Activated effector memory CD4-positive, alpha-beta T cell treated with anti-CD3 and anti-CD28 coated beads, Interleukin-2, amount 50 U/mL, for 16 hours (primary cell): Measurements from ENCODE around the gene INPP5F.
"Not testable (repeated sequence)": the region's sequence is repeated elsewhere in the genome, so short reads cannot be mapped to it uniquely, and the experiment has no call there.

Experiments
- DNase-seq: peaks from one replicate; pipeline ENCODE4 v3.0.0-alpha.2; 2020

The INPP5F gene

DNA sequence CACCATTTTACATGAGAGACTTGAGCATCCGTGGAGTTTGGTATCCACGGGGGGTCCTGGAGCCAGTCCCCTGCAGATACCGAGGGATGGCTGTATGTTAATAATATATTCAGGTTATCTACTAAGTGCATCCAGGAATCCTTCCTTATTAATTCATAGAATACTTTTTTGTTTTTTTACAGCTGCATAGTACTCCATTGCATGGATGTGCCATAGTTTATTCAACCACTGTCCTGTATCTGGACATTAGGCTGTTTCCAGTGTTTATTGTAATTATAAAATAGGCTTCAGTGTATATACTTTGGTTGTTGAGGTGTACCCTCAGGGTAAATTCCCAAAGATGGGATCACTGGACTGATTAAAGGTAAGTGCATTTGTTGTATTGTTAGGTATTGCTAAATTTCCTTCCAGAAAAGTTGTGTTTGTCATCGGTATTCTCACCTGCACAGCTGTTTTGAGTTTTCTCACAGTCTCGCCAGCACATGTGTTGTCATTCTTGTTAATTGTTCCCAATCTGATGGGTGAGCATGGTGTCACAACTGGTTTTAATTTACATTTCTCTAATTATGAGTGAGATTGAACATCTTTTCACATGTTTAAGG lies 55.1 kb downstream of the INPP5F start:
- no peak for DNase-seq

DNA sequence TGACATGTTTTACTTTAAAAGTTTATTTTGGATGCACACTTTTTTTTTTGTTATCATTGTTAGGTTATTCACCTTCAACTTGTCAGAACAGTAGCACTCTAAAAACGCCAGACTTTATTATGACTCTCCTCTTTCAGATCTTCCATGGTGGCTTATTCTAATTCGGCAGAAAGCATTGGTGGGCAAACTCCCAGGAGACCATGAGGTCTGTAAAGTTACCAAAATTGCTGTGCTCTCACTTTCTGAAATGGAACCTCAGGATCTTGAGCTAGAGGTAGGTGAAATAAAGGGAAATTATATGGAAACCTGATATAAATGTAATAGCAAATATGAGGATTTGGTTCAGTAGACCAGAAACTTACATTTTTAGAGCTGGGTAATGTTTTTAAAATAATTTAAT lies 55.6 kb downstream of the INPP5F start:
- DNase-seq, result no peak

GRCh38 chr10:119782981-119783664 lies 57.3 kb downstream of the INPP5F start:
- no peak for DNase-seq

DNA sequence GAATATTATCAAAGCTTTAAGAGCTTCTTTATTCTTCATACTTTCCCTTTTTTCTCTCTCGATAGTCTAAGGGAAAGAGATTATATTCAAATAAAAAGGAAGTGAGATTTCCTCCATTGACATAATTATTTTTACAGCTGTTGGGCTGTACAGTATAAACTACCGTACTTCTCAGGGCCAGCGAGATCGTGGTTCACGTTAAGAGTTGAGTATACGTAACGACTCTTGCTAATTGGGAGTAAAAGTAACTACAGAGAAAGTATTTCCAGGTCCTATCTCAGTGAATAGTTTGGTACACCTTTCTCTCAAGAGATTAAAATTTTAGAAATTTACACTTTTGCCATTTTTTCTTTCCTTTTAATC lies 57.8 kb downstream of the INPP5F start:
- no peak for DNase-seq

GRCh38 chr10:119784340-119785067 lies 58.7 kb downstream of the INPP5F start:
- no peak for DNase-seq

DNA sequence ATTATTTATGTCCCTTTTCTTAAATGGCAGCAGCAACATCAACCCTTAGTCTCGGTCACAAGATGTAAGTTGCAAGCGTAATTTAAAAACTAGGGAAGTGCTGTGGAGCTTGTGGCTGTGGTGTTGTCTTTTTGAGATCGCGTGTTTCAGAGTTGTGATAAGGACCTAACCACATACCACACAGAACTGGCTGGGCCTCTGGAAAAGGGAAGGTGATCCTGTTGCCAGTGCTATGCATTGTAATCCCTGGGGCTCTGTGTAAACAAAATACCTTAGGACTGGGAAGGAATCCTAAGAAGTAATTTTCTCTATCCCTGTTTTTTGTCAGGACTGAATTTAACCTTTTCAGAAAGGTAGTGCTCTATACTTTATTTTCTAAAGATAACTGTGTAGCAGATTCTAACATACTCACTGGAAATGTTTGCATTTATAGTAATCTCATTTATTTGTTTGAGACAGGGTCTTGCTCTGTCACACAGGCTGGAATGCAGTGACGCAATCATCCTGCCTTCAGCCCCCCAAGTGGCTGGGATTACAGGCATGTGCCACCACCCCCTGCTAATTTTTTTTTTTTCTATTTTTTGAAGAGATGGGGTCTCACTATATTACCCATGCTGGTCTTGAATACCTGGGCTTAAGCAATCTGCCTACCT lies 60.4 kb downstream of the INPP5F start:
- DNase-seq, result no peak

DNA sequence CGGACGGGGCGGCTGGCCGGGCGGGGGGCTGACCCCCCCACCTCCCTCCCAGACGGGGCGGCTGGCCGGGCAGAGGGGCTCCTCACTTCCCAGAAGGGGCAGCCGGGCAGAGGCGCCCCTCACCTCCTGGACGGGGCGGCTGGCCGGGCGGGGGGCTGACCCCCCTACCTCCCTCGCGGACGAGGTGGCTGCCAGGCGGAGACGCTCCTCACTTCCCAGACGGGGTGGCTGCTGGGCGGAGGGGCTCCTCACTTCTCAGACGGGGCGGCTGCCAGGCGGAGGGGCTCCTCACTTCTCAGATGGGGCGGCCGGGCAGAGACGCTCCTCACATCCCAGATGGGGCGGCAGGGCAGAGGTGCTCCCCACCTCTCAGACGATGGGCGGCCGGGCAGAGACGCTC lies 69.3 kb downstream of the INPP5F start:
- DNase-seq, result not testable (repeated sequence)

GRCh38 chr10:119796039-119796438 lies 70.2 kb downstream of the INPP5F start:
- no peak for DNase-seq

GRCh38 chr10:119801176-119801575 lies 75.3 kb downstream of the INPP5F start:
- DNase-seq, result no peak

GRCh38 chr10:119801998-119802538 lies 76.2 kb downstream of the INPP5F start:
- no peak for DNase-seq

DNA sequence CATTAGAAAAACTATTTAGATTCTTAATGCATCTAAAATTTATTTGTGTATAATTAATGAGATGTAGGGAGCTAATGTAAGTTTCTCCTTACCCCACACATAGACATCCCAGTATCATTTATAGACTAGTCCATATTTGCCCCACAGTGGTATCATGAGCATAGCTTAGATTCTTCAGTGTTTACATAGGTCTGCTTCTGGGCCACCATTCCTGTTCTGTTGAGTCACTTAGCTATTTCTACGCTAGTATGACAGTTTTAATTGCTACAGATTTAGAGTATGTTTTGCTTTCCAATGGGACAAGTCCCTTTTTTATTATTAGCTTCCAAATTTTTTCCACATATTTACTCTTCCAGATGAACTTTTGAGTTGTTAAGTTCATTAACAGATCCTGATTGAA lies 77.4 kb downstream of the INPP5F start:
- no peak for DNase-seq

DNA sequence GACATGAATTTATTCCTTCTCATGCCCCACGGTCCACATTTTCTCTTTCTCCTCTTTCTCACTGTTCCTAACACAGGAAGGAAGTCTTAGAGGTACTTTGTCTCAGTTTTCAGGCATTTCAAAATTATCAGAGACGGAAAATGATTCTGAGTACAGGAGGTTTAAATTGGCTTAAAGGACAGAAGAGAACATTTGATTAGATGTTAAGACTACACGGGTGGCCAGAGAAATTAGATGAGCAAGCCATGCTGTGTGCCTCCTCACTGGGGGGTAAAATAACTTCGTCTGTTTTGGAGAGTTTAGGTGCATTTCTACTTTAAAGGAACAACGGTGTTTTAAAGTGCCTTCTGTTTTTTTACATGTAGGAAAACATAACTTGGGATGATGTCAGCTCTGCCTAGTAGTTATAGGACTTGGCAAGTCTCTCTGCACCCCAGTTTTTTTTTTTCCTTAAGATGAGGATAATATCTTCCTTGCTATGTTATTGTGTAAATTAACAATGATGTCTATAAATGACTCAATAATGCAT lies 79.9 kb downstream of the INPP5F start:
- no peak for DNase-seq

DNA sequence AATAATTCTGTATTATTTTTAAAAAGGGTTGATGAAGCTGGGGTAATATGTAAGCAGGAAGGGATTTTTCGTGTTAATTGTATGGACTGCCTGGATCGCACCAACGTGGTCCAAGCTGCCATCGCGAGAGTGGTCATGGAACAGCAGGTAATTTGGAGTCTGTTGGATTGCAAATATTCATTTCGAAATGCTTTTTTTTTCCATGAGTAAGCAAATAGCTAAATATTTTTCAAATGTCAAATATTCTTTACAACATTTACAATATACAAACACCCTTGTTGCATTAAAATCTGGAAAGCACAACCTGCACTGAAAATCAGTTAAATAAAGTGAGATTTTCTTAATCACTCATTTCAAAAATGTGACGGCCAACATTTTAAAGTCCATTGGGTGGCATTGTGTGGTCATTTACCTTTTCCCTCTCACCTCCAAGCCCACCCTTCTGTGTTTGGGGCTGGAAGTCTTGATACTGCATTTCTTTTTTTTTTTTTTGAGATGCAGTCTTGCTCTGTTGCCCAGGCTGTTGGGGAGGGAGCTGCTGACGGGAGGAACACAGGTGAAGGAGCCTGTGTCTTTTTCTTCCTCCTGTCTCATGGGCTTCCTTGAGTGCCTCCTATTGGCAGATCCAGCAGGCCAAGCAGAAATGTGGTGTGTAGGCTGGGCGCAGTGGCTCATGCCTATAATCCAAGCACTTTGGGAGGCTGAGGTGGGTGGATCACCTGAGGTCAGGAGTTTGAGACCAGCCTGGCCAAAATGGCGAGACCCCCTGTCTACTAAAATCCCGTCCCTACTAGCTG lies 80.7 kb downstream of the INPP5F start:
- no peak for DNase-seq

DNA sequence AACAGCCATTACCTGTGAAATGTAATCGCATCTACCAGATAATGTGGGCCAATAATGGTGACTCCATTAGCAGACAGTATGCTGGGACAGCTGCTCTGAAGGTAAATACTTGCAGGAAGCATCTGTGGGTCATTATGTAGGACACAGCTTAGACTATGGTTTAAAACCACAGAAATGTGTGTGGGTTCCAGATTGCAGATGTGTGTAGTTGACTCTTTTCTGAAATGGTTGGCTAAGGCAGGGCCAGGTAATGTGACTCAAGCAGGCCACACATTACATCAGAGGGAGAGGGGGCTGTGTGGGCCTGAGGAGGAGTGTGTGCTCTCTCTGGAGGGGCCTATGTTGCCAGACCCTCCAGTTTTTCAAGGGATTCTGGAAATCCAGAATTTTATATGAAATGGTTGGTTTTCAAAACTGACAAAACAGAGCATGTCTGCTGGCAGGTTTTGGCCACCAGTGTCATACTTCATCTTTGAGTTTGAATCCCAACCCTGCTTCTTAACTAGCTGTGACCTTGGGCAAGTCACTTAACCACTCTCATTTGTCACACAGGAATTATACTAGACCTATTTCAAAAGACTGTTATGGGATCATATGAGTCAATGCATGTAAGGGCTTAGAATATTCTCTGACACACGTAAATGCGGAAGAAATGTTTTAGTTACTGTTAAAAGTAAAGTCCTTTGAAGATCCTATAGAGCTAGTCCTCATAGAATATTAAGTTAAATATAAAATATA lies 82.3 kb downstream of the INPP5F start:
- DNase-seq, result no peak

GRCh38 chr10:119811122-119811521 lies 85.3 kb downstream of the INPP5F start:
- DNase-seq, result no peak

- no peak for DNase-seq
Observed at GRCh38 chr10:119812684-119813083, 86.8 kb downstream of the INPP5F start.

GRCh38 chr10:119815671-119816070 lies 89.8 kb downstream of the INPP5F start:
- DNase-seq, result no peak

GRCh38 chr10:119817991-119818888 lies 92.4 kb downstream of the INPP5F start:
- peak; percentile 64 for DNase-seq

DNA sequence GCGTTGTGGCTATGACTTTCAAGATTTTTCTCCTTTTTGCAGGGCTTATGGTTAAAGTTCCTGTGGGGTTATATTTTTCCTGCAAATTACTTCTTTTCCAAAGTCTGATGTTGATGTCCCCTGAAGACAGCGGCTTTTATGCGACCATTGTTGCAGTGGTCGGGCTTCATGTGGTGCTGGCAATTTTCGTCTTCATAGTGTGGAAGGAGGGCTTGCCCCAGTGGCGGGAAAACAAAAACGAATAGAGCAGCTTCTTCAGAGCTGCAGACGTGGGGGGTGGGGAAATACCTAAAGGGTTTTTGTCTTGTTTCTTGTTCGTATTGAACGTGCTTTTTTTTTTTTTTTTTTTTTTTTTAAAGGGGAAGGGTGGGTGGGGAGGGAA lies 93.0 kb downstream of the INPP5F start:
- no peak for DNase-seq

GRCh38 chr10:119821182-119821581 lies 95.3 kb downstream of the INPP5F start:
- no peak for DNase-seq

DNA sequence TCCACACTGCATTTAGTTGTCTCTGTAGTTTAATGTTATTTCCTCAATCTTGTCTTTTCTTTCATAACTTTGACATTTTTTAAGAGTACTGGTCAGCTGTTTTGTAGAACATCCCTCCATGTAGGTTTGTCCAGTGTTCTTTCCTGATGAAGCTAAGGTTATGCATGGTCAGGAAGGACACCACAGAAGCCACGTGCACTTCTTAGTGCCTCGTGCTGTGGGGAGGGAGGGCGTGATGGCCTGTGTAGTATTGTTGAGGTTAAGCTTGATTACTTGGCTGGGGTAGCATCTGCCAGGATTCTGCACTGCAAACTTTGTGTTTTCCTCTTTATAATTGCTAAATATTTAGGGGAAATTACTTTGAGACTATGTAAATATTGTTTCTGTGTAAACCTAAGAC lies 98.4 kb downstream of the INPP5F start:
- no peak for DNase-seq
